Breast epithelium (tissue), 4 donors: ENCODE measurements around the gene HCK. TPM values are rescaled to one million over a fixed set of nuclear protein-coding genes. Genes with fewer than 3 reads are reported as not detected.

Source experiments
- DNase-seq, 2 donors: peaks; one replicate each; pipeline ENCODE4 v3.0.0-alpha.2; 2019; ENCODE audit warnings: low spot score in 2 of 2
- H3K27ac ChIP-seq, 2 donors: fragments of 200-600 bp; sonication (generic) in 1 of 2; one replicate each; pipeline ENCODE4 v1.5.1; 2016 to 2019; ENCODE audit warnings: mild to moderate bottlenecking in 1 of 2
- H3K27me3 ChIP-seq, 2 donors: fragments of 200-600 bp; sonication (generic) in 1 of 2; one replicate each; pipeline versions ENCODE4 v1.5.1 to v1.6.0; 2017 to 2019; ENCODE audit warnings: control low read depth in 1 of 2, mild to moderate bottlenecking in 1 of 2
- H3K36me3 ChIP-seq: fragments of 200-600 bp; one replicate; pipeline ENCODE4 v1.5.1; 2019
- H3K4me1 ChIP-seq, 2 donors: fragments of 200-600 bp; sonication (generic); one replicate each; pipeline ENCODE4 v1.5.1; 2016 to 2019; ENCODE audit warnings: control low read depth in 1 of 2
- H3K4me3 ChIP-seq, 3 donors: fragments of 200-600 bp; sonication (generic); 1 replicate in 2 of 3; 2 replicates in 1 of 3; pipeline ENCODE4 v1.5.1; 2016 to 2019; ENCODE audit warnings: mild to moderate bottlenecking in 3 of 3, moderate library complexity in 2 of 3
- H3K9me3 ChIP-seq, 2 donors: fragments of 200-600 bp; sonication (generic) in 1 of 2; one replicate each; pipeline ENCODE4 v1.5.1; 2016 to 2019; ENCODE audit warnings: control low read depth in 1 of 2
- CTCF ChIP-seq, 3 donors: fragments of 450-650 bp; IDR thresholded peaks; one replicate each; pipeline ENCODE4 v1.5.1; 2016 to 2017; ENCODE audit warnings: antibody characterized with exemption in 3 of 3, mild to moderate bottlenecking in 3 of 3, moderate library complexity in 3 of 3
- POLR2A ChIP-seq: fragments of 450-650 bp; IDR thresholded peaks from one replicate; pipeline ENCODE4 v1.6.1; 2016; ENCODE audit warnings: antibody characterized with exemption, mild to moderate bottlenecking, moderate library complexity
- POLR2AphosphoS5 ChIP-seq, 3 donors: sonication (generic); formaldehyde crosslinking; IDR thresholded peaks; one replicate each; pipeline ENCODE4 v1.6.1; 2017; ENCODE audit warnings: antibody characterized with exemption in 3 of 3
- intact Hi-C: fragments of 100-400 bp; cut with DNase I; formaldehyde crosslinking; loops from one replicate; pipeline ENCODE4 v1.15.1; 2023; ENCODE audit warnings: low total_unique reads
- total RNA-seq, 3 donors: library from RNA; depleted of rRNA; stranded (reverse); fragments of >200 nt; gene quantifications; one replicate each; pipeline ENCODE4 v1.1.0, GENCODE V29; 2016

HCK gene
- total RNA-seq, 3 donors from 2014 or later = 10.2 to 27.4 (median 16.0) TPM

GRCh38 chr20:32051720-32052089, 337 bp upstream of the HCK start:
- no peak overlapping the region for H3K27ac ChIP-seq
- intact Hi-C loops = no loop called here
- peaks cover 3 to 43% of the 10 kb centered on the region in 2 donors for H3K27me3 ChIP-seq

GRCh38 chr20:32052778-32053362, 828 bp downstream of the HCK start:
- TF ChIP-seq POLR2A (no peak), POLR2AphosphoS5 (IDR thresholded peaks at IDR 0.05) (no peak), CTCF (IDR thresholded peaks at IDR 0.05) (no peak)
- Histone ChIP-seq H3K4me1 (no peaks in the 10 kb centered on the region), H3K27me3 (peaks cover 3 to 55% of the 10 kb centered on the region in 2 donors), H3K36me3 (no peaks in the 10 kb centered on the region), H3K9me3 (no peaks in the 10 kb centered on the region), H3K4me3 (peak overlapping the region; percentile 18 to 60 (median 52)), H3K27ac (no peak overlapping the region)
- DNase-seq = no peak
- intact Hi-C loops = no loop called here

More at GRCh38 chr20:32051720-32052089, 337 bp upstream of the HCK start:
- Histone ChIP-seq H3K9me3 (no peaks in the 10 kb centered on the region), H3K4me3 (peak overlapping the region; percentile 18 to 60 (median 52)), H3K36me3 (no peaks in the 10 kb centered on the region), H3K4me1 (no peaks in the 10 kb centered on the region)
- TF ChIP-seq CTCF (IDR thresholded peaks at IDR 0.05) (no peak), POLR2A (no peak), POLR2AphosphoS5 (IDR thresholded peaks at IDR 0.05) (no peak)
- DNase-seq = no peak

- H3K4me3 ChIP-seq = no peak overlapping the region
- no peaks in the 10 kb centered on the region for H3K4me1 ChIP-seq
- no peak for DNase-seq
- H3K27me3 ChIP-seq = peaks cover 3 to 57% of the 10 kb centered on the region in 2 donors
- H3K36me3 ChIP-seq = no peaks in the 10 kb centered on the region
- TF ChIP-seq POLR2AphosphoS5 (IDR thresholded peaks at IDR 0.05) = no peak
- TF ChIP-seq CTCF (IDR thresholded peaks at IDR 0.05) = no peak
- TF ChIP-seq POLR2A = no peak
- intact Hi-C loops = no loop called here
- H3K9me3 ChIP-seq = no peaks in the 10 kb centered on the region
- no peak overlapping the region for H3K27ac ChIP-seq
Observed at GRCh38 chr20:32053648-32054047, 1.6 kb downstream of the HCK start.

GRCh38 chr20:32056708-32057483, 4.9 kb downstream of the HCK start:
- intact Hi-C loops = no loop called here
- Histone ChIP-seq H3K27me3 (peaks cover 3 to 37% of the 10 kb centered on the region in 2 donors), H3K36me3 (no peaks in the 10 kb centered on the region), H3K4me1 (no peaks in the 10 kb centered on the region), H3K9me3 (no peaks in the 10 kb centered on the region), H3K4me3 (no peak overlapping the region), H3K27ac (no peak overlapping the region)
- TF ChIP-seq POLR2AphosphoS5 (IDR thresholded peaks at IDR 0.05) (no peak), POLR2A (no peak), CTCF (IDR thresholded peaks at IDR 0.05) (no peak)
- no peak for DNase-seq

GRCh38 chr20:32057656-32058184, 5.7 kb downstream of the HCK start:
- Histone ChIP-seq H3K4me3 (no peak overlapping the region), H3K36me3 (no peaks in the 10 kb centered on the region), H3K4me1 (no peaks in the 10 kb centered on the region), H3K9me3 (no peaks in the 10 kb centered on the region), H3K27ac (no peak overlapping the region), H3K27me3 (peaks cover 0 to 29% of the 10 kb centered on the region in 2 donors)
- TF ChIP-seq CTCF (IDR thresholded peaks at IDR 0.05) = no peak
- no peak for TF ChIP-seq POLR2A
- TF ChIP-seq POLR2AphosphoS5 (IDR thresholded peaks at IDR 0.05) = no peak
- DNase-seq = no peak
- intact Hi-C loops = no loop called here
